T-helper 1 cell (primary cell): ENCODE measurements around the gene PGBD5.

Experiments
- DNase-seq, 5 donors: peaks; one replicate each; pipeline ENCODE4 v3.0.0-alpha.2; 2012 to 2020

The PGBD5 gene

GRCh38 chr1:230347896-230348295 is 78.2 kb downstream of the PGBD5 start:
- DNase-seq = no peak

GRCh38 chr1:230345139-230345885 is 80.8 kb downstream of the PGBD5 start:
- DNase-seq = no peak

- no peak for DNase-seq
Measured at GRCh38 chr1:230342699-230343098, 83.4 kb downstream of the PGBD5 start.

GRCh38 chr1:230342019-230342418 is 84.1 kb downstream of the PGBD5 start:
- no peak for DNase-seq

GRCh38 chr1:230341162-230341546 is 85.0 kb downstream of the PGBD5 start:
- DNase-seq = no peak

GRCh38 chr1:230340526-230341161 is 85.5 kb downstream of the PGBD5 start:
- no peak for DNase-seq

- no peak for DNase-seq
Measured at GRCh38 chr1:230339033-230339432, 87.1 kb downstream of the PGBD5 start.

- DNase-seq = no peak
Measured at GRCh38 chr1:230337266-230337665, 88.9 kb downstream of the PGBD5 start.

- DNase-seq = no peak
Measured at GRCh38 chr1:230335861-230336522, 90.1 kb downstream of the PGBD5 start.

GRCh38 chr1:230334447-230334837 is 91.7 kb downstream of the PGBD5 start:
- DNase-seq = no peak

GRCh38 chr1:230333590-230334446 is 92.3 kb downstream of the PGBD5 start:
- no peak for DNase-seq

- DNase-seq = no peak
Measured at GRCh38 chr1:230332575-230333066, 93.5 kb downstream of the PGBD5 start.

- DNase-seq = no peak
Measured at GRCh38 chr1:230332061-230332460, 94.1 kb downstream of the PGBD5 start.

GRCh38 chr1:230330157-230330556 is 96.0 kb downstream of the PGBD5 start:
- DNase-seq = no peak

- no peak for DNase-seq
Measured at GRCh38 chr1:230328342-230329015, 97.7 kb downstream of the PGBD5 start.

- DNase-seq = peak in 1 of 5 donors; percentile 64
Measured at GRCh38 chr1:230327892-230328284, 98.2 kb downstream of the PGBD5 start.

- no peak for DNase-seq
Measured at GRCh38 chr1:230326971-230327891, 98.9 kb downstream of the PGBD5 start.

- no peak for DNase-seq
Measured at GRCh38 chr1:230323686-230324085, 102.4 kb downstream of the PGBD5 start.

GRCh38 chr1:230322967-230323547 is 103.1 kb downstream of the PGBD5 start:
- DNase-seq = no peak

- DNase-seq = no peak
Measured at GRCh38 chr1:230322421-230322756, 103.7 kb downstream of the PGBD5 start.
